Effector memory CD8-positive, alpha-beta T cell (primary cell): ENCODE results near the gene CTDSPL.

ENCODE experiments used
- ATAC-seq: fragments of 150-1000 bp; cut with Tn5 transposase; replicated peaks from 2 replicates; pipeline ENCODE4 v1.10.0; 2021; ENCODE audit warnings: mild to moderate bottlenecking, moderate library complexity
- DNase-seq, 3 experiments: peaks; one replicate each; pipeline ENCODE4 v3.0.0; 2021
- H3K27ac Mint-ChIP-seq, 2 donors: one replicate each; pipeline ENCODE4 v1.8.0; 2022; ENCODE audit warnings: mild to moderate bottlenecking in 2 of 2, mixed read lengths in 2 of 2, moderate library complexity in 2 of 2
- H3K27me3 Mint-ChIP-seq, 2 donors: one replicate each; pipeline ENCODE4 v1.8.0; 2022; ENCODE audit warnings: mixed read lengths in 2 of 2
- H3K36me3 Mint-ChIP-seq: one replicate; pipeline ENCODE4 v1.8.0; 2022; ENCODE audit warnings: mild to moderate bottlenecking, moderate library complexity, mixed read lengths; ENCODE audit not compliant: insufficient read depth
- H3K4me1 Mint-ChIP-seq, 2 donors: one replicate each; pipeline ENCODE4 v1.8.0; 2022; ENCODE audit warnings: low read depth in 2 of 2, mixed read lengths in 2 of 2
- H3K4me3 Mint-ChIP-seq, 2 donors: one replicate each; pipeline ENCODE4 v1.8.0; 2022; ENCODE audit warnings: mild to moderate bottlenecking in 2 of 2, mixed read lengths in 2 of 2, moderate library complexity in 2 of 2
- H3K9me3 Mint-ChIP-seq, 2 donors: one replicate each; pipeline ENCODE4 v1.8.0; 2022; ENCODE audit warnings: mixed read lengths in 2 of 2

CTDSPL gene

GRCh38 chr3:37904601-37905000, 42.9 kb downstream of the CTDSPL start:
- no peaks in the 10 kb centered on the region for H3K36me3 Mint-ChIP-seq
- ATAC-seq = no peak
- no peak for DNase-seq
- no peak overlapping the region for H3K4me3 Mint-ChIP-seq
- H3K27me3 Mint-ChIP-seq = peaks cover 23 to 27% of the 10 kb centered on the region in 2 donors
- H3K9me3 Mint-ChIP-seq = no peaks in the 10 kb centered on the region
- no peak overlapping the region for H3K27ac Mint-ChIP-seq
- peaks cover 11 to 12% of the 10 kb centered on the region in 2 donors for H3K4me1 Mint-ChIP-seq

- ATAC-seq = no peak
- no peak for DNase-seq
- no peaks in the 10 kb centered on the region for H3K9me3 Mint-ChIP-seq
- no peaks in the 10 kb centered on the region for H3K36me3 Mint-ChIP-seq
- peaks cover 23 to 27% of the 10 kb centered on the region in 2 donors for H3K27me3 Mint-ChIP-seq
- H3K4me3 Mint-ChIP-seq = no peak overlapping the region
- no peak overlapping the region for H3K27ac Mint-ChIP-seq
- H3K4me1 Mint-ChIP-seq = peaks cover 11 to 12% of the 10 kb centered on the region in 2 donors
Observed at GRCh38 chr3:37905346-37905745, 43.7 kb downstream of the CTDSPL start.

DNA sequence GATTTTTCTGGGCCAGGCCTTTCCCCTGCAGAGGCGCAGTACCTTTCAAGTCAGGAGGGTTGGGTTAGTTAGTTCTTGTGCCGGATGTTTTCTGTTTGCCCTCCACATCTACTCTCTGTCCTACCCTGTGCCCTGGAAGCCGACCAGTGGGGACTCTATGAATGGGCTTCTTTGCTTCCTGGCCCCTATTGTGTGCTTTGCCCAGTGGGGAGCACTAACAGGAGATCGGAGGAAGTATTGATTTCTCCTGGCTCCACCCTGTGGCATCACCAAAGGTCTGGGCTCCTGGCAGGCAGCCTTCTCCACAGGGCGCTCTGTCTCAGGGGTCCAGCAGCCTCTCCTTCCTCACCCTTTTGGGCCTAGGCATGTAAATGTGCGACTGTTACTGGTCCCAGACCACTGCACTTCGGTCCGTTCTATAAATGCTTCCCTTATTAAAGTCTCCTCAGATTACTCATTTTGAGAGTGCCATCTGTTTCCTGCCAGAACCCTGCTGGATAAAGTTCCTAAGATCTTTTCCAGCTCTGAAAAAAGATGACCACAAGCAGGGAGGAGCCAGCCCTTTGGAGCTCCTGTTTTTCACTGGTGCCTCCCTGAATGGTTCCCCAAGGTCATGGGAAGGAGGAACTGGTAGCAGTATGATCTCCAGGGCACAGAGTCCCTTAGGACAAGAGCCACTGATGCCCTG, 44.5 kb downstream of the CTDSPL start:
- H3K27ac Mint-ChIP-seq = peak overlapping the region in 1 of 2 donors; percentile 33

GRCh38 chr3:37906734-37907282, 45.1 kb downstream of the CTDSPL start:
- no peak overlapping the region for H3K4me3 Mint-ChIP-seq
- no peak for DNase-seq
- H3K36me3 Mint-ChIP-seq = peaks cover 3% of the 10 kb centered on the region
- ATAC-seq = no peak
- no peaks in the 10 kb centered on the region for H3K9me3 Mint-ChIP-seq
- peak overlapping the region in 1 of 2 donors; percentile 33 for H3K27ac Mint-ChIP-seq
- peaks cover 17 to 18% of the 10 kb centered on the region in 2 donors for H3K27me3 Mint-ChIP-seq
- peaks cover 11 to 12% of the 10 kb centered on the region in 2 donors for H3K4me1 Mint-ChIP-seq

More for the DNA sequence above, 44.5 kb downstream of the CTDSPL start:
- ATAC-seq (no peak), DNase-seq (no peak)
- no peaks in the 10 kb centered on the region for H3K36me3 Mint-ChIP-seq
- no peak overlapping the region for H3K4me3 Mint-ChIP-seq
- peaks cover 11 to 12% of the 10 kb centered on the region in 2 donors for H3K4me1 Mint-ChIP-seq
- H3K9me3 Mint-ChIP-seq = no peaks in the 10 kb centered on the region
- peaks cover 22 to 24% of the 10 kb centered on the region in 2 donors for H3K27me3 Mint-ChIP-seq

DNA sequence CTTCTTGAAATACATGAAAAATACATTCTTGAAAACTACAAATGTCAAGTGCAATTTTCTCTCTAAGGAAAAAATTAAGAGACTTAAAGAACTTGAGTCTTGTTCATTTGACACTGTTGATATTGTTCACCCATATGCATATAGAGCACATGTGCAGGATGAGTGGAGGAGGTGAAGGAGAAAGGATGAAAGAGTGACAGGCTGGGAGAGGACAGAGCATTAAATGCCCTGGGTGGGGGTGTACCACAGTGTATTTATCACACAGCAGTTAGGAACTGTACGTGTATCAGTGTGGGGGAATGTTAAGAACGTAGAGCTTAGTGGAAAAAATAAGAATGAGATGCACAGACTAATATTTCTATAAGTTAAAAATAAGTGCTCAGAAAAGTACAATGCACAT, 45.7 kb downstream of the CTDSPL start:
- H3K9me3 Mint-ChIP-seq = no peaks in the 10 kb centered on the region
- H3K36me3 Mint-ChIP-seq = peaks cover 3% of the 10 kb centered on the region
- peak overlapping the region; percentile 3 to 11 for H3K27ac Mint-ChIP-seq
- peaks cover 11 to 12% of the 10 kb centered on the region in 2 donors for H3K4me1 Mint-ChIP-seq
- ATAC-seq (no peak), DNase-seq (no peak)
- peaks cover 15 to 18% of the 10 kb centered on the region in 2 donors for H3K27me3 Mint-ChIP-seq
- H3K4me3 Mint-ChIP-seq = peak overlapping the region in 1 of 2 donors; percentile 2

- no peaks in the 10 kb centered on the region for H3K9me3 Mint-ChIP-seq
- peaks cover 11 to 12% of the 10 kb centered on the region in 2 donors for H3K4me1 Mint-ChIP-seq
- DNase-seq (no peak), ATAC-seq (peak; percentile 53)
- peak overlapping the region; percentile 3 to 11 for H3K27ac Mint-ChIP-seq
- no peak overlapping the region for H3K4me3 Mint-ChIP-seq
- H3K27me3 Mint-ChIP-seq = peaks cover 9 to 13% of the 10 kb centered on the region in 2 donors
- H3K36me3 Mint-ChIP-seq = peaks cover 3% of the 10 kb centered on the region
Observed at GRCh38 chr3:37907906-37908305, 46.2 kb downstream of the CTDSPL start.

DNA sequence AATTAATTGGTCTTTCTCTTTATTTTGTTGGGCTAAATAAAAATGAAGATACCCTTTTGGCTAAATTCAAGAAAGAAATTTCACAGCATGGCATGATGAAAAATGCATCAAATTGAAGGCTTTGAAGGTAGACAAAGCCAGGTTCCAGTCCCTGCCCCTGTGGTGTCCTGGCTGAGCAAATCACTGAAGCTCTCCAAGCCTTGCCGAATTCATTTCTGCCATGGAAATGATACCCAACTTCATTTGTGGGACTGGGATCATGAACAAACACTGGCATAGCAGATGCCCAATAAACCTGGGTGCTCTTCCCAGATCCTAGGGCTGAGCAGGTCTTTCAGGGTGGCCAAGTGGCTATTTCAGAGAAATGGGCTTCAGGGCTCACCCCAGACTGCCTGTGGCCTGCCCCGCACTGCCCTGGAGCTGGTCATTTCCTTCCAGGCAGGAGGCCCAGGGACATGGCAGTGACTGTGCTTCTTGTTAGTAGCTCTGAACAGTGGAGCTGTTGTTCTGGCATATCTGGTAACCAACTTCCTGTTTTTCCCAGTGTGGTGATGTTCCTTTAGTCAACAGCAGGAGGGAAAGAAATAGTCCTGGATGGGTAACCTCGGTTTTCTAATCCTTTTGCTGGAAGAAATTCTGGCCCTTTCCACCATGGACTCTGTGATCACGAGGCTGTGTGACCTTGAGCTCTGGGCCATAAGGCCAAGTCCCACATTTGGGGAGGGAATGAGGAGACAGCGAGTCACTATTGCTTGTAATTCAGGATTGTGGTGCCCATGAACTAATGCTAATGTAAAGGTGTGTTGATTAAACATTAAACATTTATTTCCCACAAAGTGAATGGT, 47.6 kb downstream of the CTDSPL start:
- ATAC-seq = no peak
- Mint-ChIP-seq H3K4me3 (no peak overlapping the region), H3K27me3 (peaks cover 9 to 15% of the 10 kb centered on the region in 2 donors), H3K36me3 (peaks cover 3% of the 10 kb centered on the region), H3K4me1 (peaks cover 11 to 12% of the 10 kb centered on the region in 2 donors), H3K9me3 (no peaks in the 10 kb centered on the region), H3K27ac (no peak overlapping the region)
- DNase-seq = no peak

GRCh38 chr3:37910671-37911400, 49.2 kb downstream of the CTDSPL start:
- Mint-ChIP-seq H3K4me3 (no peak overlapping the region), H3K4me1 (peaks cover 11 to 12% of the 10 kb centered on the region in 2 donors), H3K27ac (no peak overlapping the region), H3K27me3 (peaks cover 9 to 17% of the 10 kb centered on the region in 2 donors), H3K9me3 (no peaks in the 10 kb centered on the region), H3K36me3 (peaks cover 3% of the 10 kb centered on the region)
- DNase-seq (no peak), ATAC-seq (no peak)

DNA sequence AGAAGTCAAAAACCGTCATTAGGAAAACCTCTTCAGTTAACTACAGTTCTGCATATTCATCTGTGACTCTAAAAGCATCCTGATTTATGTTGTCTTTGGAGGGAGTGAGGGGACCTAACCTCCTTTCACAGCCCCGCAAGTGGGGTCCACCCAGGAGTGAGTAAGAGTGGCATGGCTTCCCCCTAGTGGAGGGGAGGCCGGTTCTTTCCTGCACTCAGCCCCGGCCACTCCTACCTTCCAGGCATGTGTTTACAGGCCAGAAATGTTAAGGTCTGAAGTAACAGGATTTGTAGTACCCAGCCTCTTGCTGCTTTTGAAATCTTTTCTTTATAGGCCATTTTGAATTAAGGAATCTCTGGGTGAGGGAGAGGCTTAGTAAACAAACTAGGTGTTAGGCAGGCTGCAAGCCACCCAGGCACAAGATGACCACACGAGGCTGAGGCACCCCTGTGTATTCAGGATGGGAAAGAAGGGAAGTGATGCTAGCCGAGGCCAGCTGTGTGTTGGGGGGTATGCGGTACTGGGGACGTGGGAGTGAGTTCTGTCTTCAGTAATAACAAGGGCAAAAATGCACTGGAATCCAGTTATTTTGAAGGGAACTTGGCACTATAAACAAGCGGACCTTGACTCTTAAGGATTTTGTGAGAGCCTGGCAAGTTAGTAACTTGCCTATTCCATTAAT, 50.5 kb downstream of the CTDSPL start:
- peaks cover 12 to 17% of the 10 kb centered on the region in 2 donors for H3K27me3 Mint-ChIP-seq
- ATAC-seq = no peak
- H3K4me1 Mint-ChIP-seq = peaks cover 6 to 8% of the 10 kb centered on the region in 2 donors
- H3K27ac Mint-ChIP-seq = no peak overlapping the region
- peaks cover 3% of the 10 kb centered on the region for H3K36me3 Mint-ChIP-seq
- no peak overlapping the region for H3K4me3 Mint-ChIP-seq
- no peaks in the 10 kb centered on the region for H3K9me3 Mint-ChIP-seq
- DNase-seq = no peak

GRCh38 chr3:37913522-37913921, 51.8 kb downstream of the CTDSPL start:
- Mint-ChIP-seq H3K4me3 (no peak overlapping the region), H3K36me3 (peaks cover 3% of the 10 kb centered on the region), H3K4me1 (no peaks in the 10 kb centered on the region), H3K27me3 (peaks cover 12 to 17% of the 10 kb centered on the region in 2 donors), H3K27ac (no peak overlapping the region), H3K9me3 (no peaks in the 10 kb centered on the region)
- DNase-seq (no peak), ATAC-seq (no peak)

GRCh38 chr3:37916685-37917084, 55.0 kb downstream of the CTDSPL start:
- Mint-ChIP-seq H3K4me1 (no peaks in the 10 kb centered on the region), H3K36me3 (no peaks in the 10 kb centered on the region), H3K4me3 (no peak overlapping the region), H3K27me3 (peaks cover 17 to 22% of the 10 kb centered on the region in 2 donors), H3K27ac (no peak overlapping the region), H3K9me3 (no peaks in the 10 kb centered on the region)
- DNase-seq (no peak), ATAC-seq (no peak)

DNA sequence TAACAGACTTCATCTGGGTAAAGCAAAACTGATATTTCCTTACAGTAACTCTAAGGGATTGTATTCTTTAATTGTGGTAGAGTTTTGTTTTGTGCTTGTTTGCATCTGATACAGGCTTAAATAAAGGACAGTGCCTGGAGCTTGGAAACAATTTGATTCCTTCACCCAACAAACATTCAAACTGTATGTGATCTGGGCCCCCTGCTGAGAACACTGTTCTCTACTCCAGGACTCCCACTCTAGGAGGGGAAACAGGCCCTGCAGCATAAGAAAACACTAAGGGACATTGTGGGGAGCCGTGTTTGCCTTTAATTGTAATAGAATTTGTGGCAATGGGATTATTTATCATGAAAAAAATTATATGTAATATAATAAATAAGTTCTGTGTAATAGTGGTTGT, 56.9 kb downstream of the CTDSPL start:
- Mint-ChIP-seq H3K4me3 (no peak overlapping the region), H3K9me3 (no peaks in the 10 kb centered on the region), H3K27ac (no peak overlapping the region), H3K36me3 (no peaks in the 10 kb centered on the region), H3K4me1 (no peaks in the 10 kb centered on the region), H3K27me3 (peaks cover 14 to 22% of the 10 kb centered on the region in 2 donors)
- ATAC-seq (no peak), DNase-seq (no peak)
